ENCODE data around the gene TLN1.

Gene TLN1

GRCh38 chr9:35650341-35651158 is 81.4 kb downstream of the TLN1 start, which contains the start of gene SIT1:
SIT1 (minus strand) TSS chr9:35650931; CDS start chr9:35650853, 78 bp downstream.
- in situ Hi-C loops (cut with HindIII; ENCODE audit: low sequenced_read_pairs) = no loop called here

- in situ Hi-C loops (cut with HindIII; ENCODE audit: low sequenced_read_pairs) = no loop called here
Observed at GRCh38 chr9:35649431-35650340, 82.3 kb downstream of the TLN1 start.
